Measurements from ENCODE around the gene MRPS5. TPM values are rescaled to one million over a fixed set of nuclear protein-coding genes. Genes with fewer than 3 reads are reported as not detected.

Gene MRPS5
- polyA plus RNA-seq (ENCODE audit: insufficient read length in 3 of 3), result 10 to 100 TPM; 73.7 to 97.5 (median 84.4) TPM
- long read RNA-seq, donor 1, transcript MRPS5-201 (12 exons, 1,652 nt), result major isoform, 17 of 45 reads
- long read RNA-seq, donor 1, transcript MRPS5-203 (5 exons, 793 nt), result minor isoform, 12 of 45 reads
- long read RNA-seq, donor 1, partial matches to known transcripts, result 14 of 45 reads
- long read RNA-seq, donor 1, other reads (novel, unspliced or antisense), result 0 of 45 reads
- long read RNA-seq, donor 2, transcript MRPS5-201 (12 exons, 1,652 nt), result major isoform, 25 of 44 reads
- long read RNA-seq, donor 2, transcript MRPS5-203 (5 exons, 793 nt), result minor isoform, 6 of 44 reads
- long read RNA-seq, donor 2, partial matches to known transcripts, result 12 of 44 reads
- long read RNA-seq, donor 2, other reads (novel, unspliced or antisense), result 0 of 44 reads
- long read RNA-seq, donor 3, transcript MRPS5-206 (7 exons, 1,672 nt), result minor isoform, 5 of 40 reads
- long read RNA-seq, donor 3, transcript MRPS5-201 (12 exons, 1,652 nt), result major isoform, 11 of 40 reads
- long read RNA-seq, donor 3, partial matches to known transcripts, result 17 of 40 reads
- long read RNA-seq, donor 3, other reads (novel, unspliced or antisense), result 0 of 40 reads
- long read RNA-seq, donor 4, transcript MRPS5-201 (12 exons, 1,652 nt), result major isoform, 22 of 56 reads
- long read RNA-seq, donor 4, transcript MRPS5-203 (5 exons, 793 nt), result minor isoform, 10 of 56 reads
- long read RNA-seq, donor 4, partial matches to known transcripts, result 20 of 56 reads
- long read RNA-seq, donor 4, other reads (novel, unspliced or antisense), result 0 of 56 reads
- long read RNA-seq, donor 5, transcript MRPS5-201 (12 exons, 1,652 nt), result major isoform, 8 of 42 reads
- long read RNA-seq, donor 5, partial matches to known transcripts, result 30 of 42 reads
- long read RNA-seq, donor 5, other reads (novel, unspliced or antisense), result 0 of 42 reads
- long read RNA-seq, donor 6, transcript MRPS5-203 (5 exons, 793 nt), result minor isoform, 21 of 69 reads
- long read RNA-seq, donor 6, transcript MRPS5-206 (7 exons, 1,672 nt), result minor isoform, 5 of 69 reads
- long read RNA-seq, donor 6, transcript MRPS5-201 (12 exons, 1,652 nt), result major isoform, 25 of 69 reads
- long read RNA-seq, donor 6, partial matches to known transcripts, result 15 of 69 reads
- long read RNA-seq, donor 6, other reads (novel, unspliced or antisense), result 0 of 69 reads
- long read RNA-seq, donor 7, transcript MRPS5-201 (12 exons, 1,652 nt), result major isoform, 23 of 75 reads
- long read RNA-seq, donor 7, partial matches to known transcripts, result 47 of 75 reads
- long read RNA-seq, donor 7, other reads (novel, unspliced or antisense), result 0 of 75 reads
- long read RNA-seq, donor 8, transcript MRPS5-201 (12 exons, 1,652 nt), result major isoform, 5 of 7 reads
- long read RNA-seq, donor 8, partial matches to known transcripts, result 0 of 7 reads
- long read RNA-seq, donor 8, other reads (novel, unspliced or antisense), result 0 of 7 reads
- long read RNA-seq, donor 9, transcript MRPS5-201 (12 exons, 1,652 nt), result major isoform, 21 of 48 reads
- long read RNA-seq, donor 9, partial matches to known transcripts, result 19 of 48 reads
- long read RNA-seq, donor 9, other reads (novel, unspliced or antisense), result 0 of 48 reads
- long read RNA-seq, donor 10, transcript MRPS5-203 (5 exons, 793 nt), result minor isoform, 12 of 58 reads
- long read RNA-seq, donor 10, transcript MRPS5-201 (12 exons, 1,652 nt), result major isoform, 13 of 58 reads
- long read RNA-seq, donor 10, transcript MRPS5-206 (7 exons, 1,672 nt), result minor isoform, 5 of 58 reads
- long read RNA-seq, donor 10, partial matches to known transcripts, result 24 of 58 reads
- long read RNA-seq, donor 10, other reads (novel, unspliced or antisense), result 0 of 58 reads
- long read RNA-seq, donor 11, transcript MRPS5-201 (12 exons, 1,652 nt), result major isoform, 5 of 42 reads
- long read RNA-seq, donor 11, partial matches to known transcripts, result 32 of 42 reads
- long read RNA-seq, donor 11, other reads (novel, unspliced or antisense), result 0 of 42 reads
- long read RNA-seq, donor 12, transcript MRPS5-206 (7 exons, 1,672 nt), result minor isoform, 5 of 107 reads
- long read RNA-seq, donor 12, transcript MRPS5-208 (2 exons, 3,680 nt), result minor isoform, 5 of 107 reads
- long read RNA-seq, donor 12, transcript MRPS5-201 (12 exons, 1,652 nt), result minor isoform, 32 of 107 reads
- long read RNA-seq, donor 12, transcript MRPS5-203 (5 exons, 793 nt), result major isoform, 33 of 107 reads
- long read RNA-seq, donor 12, partial matches to known transcripts, result 31 of 107 reads
- long read RNA-seq, donor 12, other reads (novel, unspliced or antisense), result 0 of 107 reads
- long read RNA-seq, donor 13, transcript MRPS5-201 (12 exons, 1,652 nt), result minor isoform, 6 of 40 reads
- long read RNA-seq, donor 13, transcript MRPS5-203 (5 exons, 793 nt), result major isoform, 11 of 40 reads
- long read RNA-seq, donor 13, partial matches to known transcripts, result 17 of 40 reads
- long read RNA-seq, donor 13, other reads (novel, unspliced or antisense), result 0 of 40 reads
- long read RNA-seq, donor 14, result 0 reads
- long read RNA-seq, donor 15, transcript MRPS5-203 (5 exons, 793 nt), result minor isoform, 15 of 69 reads
- long read RNA-seq, donor 15, transcript MRPS5-201 (12 exons, 1,652 nt), result major isoform, 30 of 69 reads
- long read RNA-seq, donor 15, partial matches to known transcripts, result 19 of 69 reads
- long read RNA-seq, donor 15, other reads (novel, unspliced or antisense), result 0 of 69 reads
- long read RNA-seq, donor 16, transcript MRPS5-201 (12 exons, 1,652 nt), result major isoform, 15 of 48 reads
- long read RNA-seq, donor 16, transcript MRPS5-203 (5 exons, 793 nt), result minor isoform, 5 of 48 reads
- long read RNA-seq, donor 16, partial matches to known transcripts, result 23 of 48 reads
- long read RNA-seq, donor 16, other reads (novel, unspliced or antisense), result 0 of 48 reads

- peak; percentile 75 for DNase-seq
Observed at GRCh38 chr2:95121407-95122196, at the start of gene MRPS5. Gene MRPS5 (minus strand): TSS chr2:95121808. CDS start chr2:95121791, 17 bp downstream.

- DNase-seq, result no peak
Observed at GRCh38 chr2:95166065-95166763, 44.6 kb upstream of the MRPS5 start.

- peak; percentile 99 for DNase-seq
Observed at GRCh38 chr2:95165371-95166064, 43.9 kb upstream of the MRPS5 start, which contains the start of gene ZNF2. Gene ZNF2 (plus strand): TSS chr2:95165809. CDS start chr2:95176227, 10,418 bp downstream.

- no peak for DNase-seq
Observed at GRCh38 chr2:95165030-95165370, 43.4 kb upstream of the MRPS5 start.

GRCh38 chr2:95159690-95160449, 38.3 kb upstream of the MRPS5 start, which contains the start of gene ZNF514:
Gene ZNF514 (minus strand): TSS chr2:95159848. CDS start chr2:95153253, 6,595 bp downstream.
- DNase-seq, result peak; percentile 69

GRCh38 chr2:95158891-95159619, 37.4 kb upstream of the MRPS5 start:
- peak; percentile 35 for DNase-seq

- no peak for DNase-seq
Observed at GRCh38 chr2:95158441-95158840, 36.8 kb upstream of the MRPS5 start.

GRCh38 chr2:95149397-95149984, 27.9 kb upstream of the MRPS5 start:
- DNase-seq, result no peak

GRCh38 chr2:95143838-95144237, 22.2 kb upstream of the MRPS5 start:
- DNase-seq, result no peak

GRCh38 chr2:95138702-95139101, 17.1 kb upstream of the MRPS5 start:
- DNase-seq, result no peak

- DNase-seq, result no peak
Observed at GRCh38 chr2:95122197-95122551, 566 bp upstream of the MRPS5 start.

- DNase-seq, result peak; percentile 7
Observed at GRCh38 chr2:95121093-95121406, 558 bp downstream of the MRPS5 start.

- peak; percentile 67 for DNase-seq
Observed at GRCh38 chr2:95115418-95115817, 6.2 kb downstream of the MRPS5 start.

- DNase-seq, result no peak
Observed at GRCh38 chr2:95113464-95113863, 8.1 kb downstream of the MRPS5 start.
